Gastrocnemius medialis (tissue), 4 donors: ENCODE measurements around the gene P2RY14.

Experiments used
- CTCF ChIP-seq, 5 experiments: fragments of 450-650 bp in 3 of 5; fragments of 200-600 bp in 2 of 5; sonication (generic) in 2 of 5; IDR thresholded peaks in 4 of 5; conservative IDR thresholded peaks in 1 of 5; 1 replicate in 4 of 5; 2 replicates in 1 of 5; pipeline ENCODE4 v1.5.1; 2016 to 2019; ENCODE audit warnings: antibody characterized with exemption in 5 of 5, mild to moderate bottlenecking in 3 of 5, moderate library complexity in 3 of 5
- POLR2A ChIP-seq, 2 donors: fragments of 450-650 bp; IDR thresholded peaks; one replicate each; pipeline ENCODE4 v1.6.1; 2017; ENCODE audit warnings: antibody characterized with exemption in 2 of 2, mild to moderate bottlenecking in 2 of 2, moderate library complexity in 2 of 2

DNA sequence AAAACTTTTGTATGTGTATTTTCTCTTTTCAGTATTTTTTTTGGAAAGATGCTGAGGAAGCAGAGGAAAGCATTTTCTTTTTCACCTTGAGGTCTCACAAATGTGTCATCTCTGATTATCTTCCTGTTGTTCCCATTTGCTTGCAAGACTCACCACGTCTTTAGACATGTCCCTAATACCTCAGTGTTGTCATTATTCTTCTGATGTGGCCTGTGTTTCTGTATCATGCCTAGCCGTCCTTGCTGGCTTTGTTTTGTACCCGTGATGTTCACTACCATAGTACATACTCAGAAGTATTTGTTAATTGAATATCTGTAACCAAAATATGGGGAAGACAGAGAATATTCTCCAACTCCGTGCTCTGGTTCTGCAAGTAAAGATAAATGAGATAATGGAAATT lies 5.0 kb upstream of the P2RY14 start:
- TF ChIP-seq POLR2A (IDR thresholded peaks at IDR 0.05) = no peak
- no peak for TF ChIP-seq CTCF (IDR thresholded peaks at IDR 0.05 in 4 of 5, conservative IDR thresholded peaks at IDR 0.05 in 1 of 5)
